Ascending aorta (tissue), 2 donors: ENCODE data around the gene HCFC1. TPM values are rescaled to one million over a fixed set of nuclear protein-coding genes. Genes with fewer than 3 reads are reported as not detected.

Source experiments
- DNase-seq, 2 donors: peaks; one replicate each; pipeline ENCODE4 v3.0.0-alpha.2; 2019; ENCODE audit warnings: low spot score in 2 of 2
- H3K27ac ChIP-seq, 2 donors: fragments of 200-600 bp; sonication (generic); one replicate each; pipeline ENCODE4 v1.5.1; 2016 to 2017; ENCODE audit warnings: mild to moderate bottlenecking in 1 of 2
- H3K27me3 ChIP-seq: fragments of 200-600 bp; sonication (generic); one replicate; pipeline ENCODE4 v1.5.1; 2017
- H3K36me3 ChIP-seq, 2 donors: fragments of 200-600 bp; sonication (generic); one replicate each; pipeline ENCODE4 v1.5.1; 2016
- H3K4me1 ChIP-seq, 2 donors: fragments of 200-600 bp; sonication (generic); one replicate each; pipeline ENCODE4 v1.5.1; 2016 to 2017; ENCODE audit warnings: mild to moderate bottlenecking in 1 of 2
- H3K4me3 ChIP-seq, 2 donors: fragments of 200-600 bp; sonication (generic); one replicate each; pipeline ENCODE4 v1.5.1; 2016 to 2017; ENCODE audit warnings: mild to moderate bottlenecking in 1 of 2
- H3K9me3 ChIP-seq, 2 donors: fragments of 200-600 bp; sonication (generic); one replicate each; pipeline ENCODE4 v1.5.1; 2016
- intact Hi-C: fragments of 100-400 bp; cut with DNase I; formaldehyde crosslinking; loops from one replicate; pipeline ENCODE4 v1.15.1; 2023
- total RNA-seq: library from RNA; depleted of rRNA; stranded (reverse); fragments of >200 nt; gene quantifications from one replicate; pipeline ENCODE4 v1.1.0, GENCODE V29; 2016
- TF ChIP-seq, protein P1 (sequence below), 3 experiments: fragments of 200-600 bp in 2 of 3; fragments of 450-650 bp in 1 of 3; sonication (generic) in 2 of 3; IDR thresholded peaks; one replicate each; pipeline ENCODE4 v1.5.1; 2016 to 2019; ENCODE audit warnings: antibody characterized with exemption in 3 of 3, mild to moderate bottlenecking in 1 of 3, moderate library complexity in 1 of 3

Gene HCFC1
- total RNA-seq, 1 donor from 2014 or later = 91.4 TPM

DNA sequence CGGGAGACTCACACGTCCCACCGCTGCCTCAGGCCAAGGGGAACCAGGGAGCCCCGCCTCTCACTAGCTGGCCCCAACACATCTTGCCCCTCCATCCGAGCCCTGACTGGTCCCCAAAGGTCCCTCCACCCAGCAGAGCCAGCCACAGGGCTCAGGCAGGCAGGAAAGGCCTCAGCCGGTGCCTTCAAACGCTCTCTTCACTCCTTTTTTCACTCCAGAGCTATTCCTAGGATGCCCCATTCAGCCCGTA, 44.0 kb downstream of the HCFC1 start:
- intact Hi-C loops = no loop called here
- peak overlapping the region; percentile 66 to 76 for H3K4me3 ChIP-seq
- H3K9me3 ChIP-seq = no peaks in the 10 kb centered on the region
- TF ChIP-seq, protein P1, sequence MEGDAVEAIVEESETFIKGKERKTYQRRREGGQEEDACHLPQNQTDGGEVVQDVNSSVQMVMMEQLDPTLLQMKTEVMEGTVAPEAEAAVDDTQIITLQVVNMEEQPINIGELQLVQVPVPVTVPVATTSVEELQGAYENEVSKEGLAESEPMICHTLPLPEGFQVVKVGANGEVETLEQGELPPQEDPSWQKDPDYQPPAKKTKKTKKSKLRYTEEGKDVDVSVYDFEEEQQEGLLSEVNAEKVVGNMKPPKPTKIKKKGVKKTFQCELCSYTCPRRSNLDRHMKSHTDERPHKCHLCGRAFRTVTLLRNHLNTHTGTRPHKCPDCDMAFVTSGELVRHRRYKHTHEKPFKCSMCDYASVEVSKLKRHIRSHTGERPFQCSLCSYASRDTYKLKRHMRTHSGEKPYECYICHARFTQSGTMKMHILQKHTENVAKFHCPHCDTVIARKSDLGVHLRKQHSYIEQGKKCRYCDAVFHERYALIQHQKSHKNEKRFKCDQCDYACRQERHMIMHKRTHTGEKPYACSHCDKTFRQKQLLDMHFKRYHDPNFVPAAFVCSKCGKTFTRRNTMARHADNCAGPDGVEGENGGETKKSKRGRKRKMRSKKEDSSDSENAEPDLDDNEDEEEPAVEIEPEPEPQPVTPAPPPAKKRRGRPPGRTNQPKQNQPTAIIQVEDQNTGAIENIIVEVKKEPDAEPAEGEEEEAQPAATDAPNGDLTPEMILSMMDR (IDR thresholded peaks at IDR 0.05) = no peak
- no peaks in the 10 kb centered on the region for H3K27me3 ChIP-seq
- peak overlapping the region; percentile 92 to 97 for H3K27ac ChIP-seq
- DNase-seq = no peak
- peaks cover 19 to 24% of the 10 kb centered on the region in 2 donors for H3K36me3 ChIP-seq
- peaks cover 8 to 11% of the 10 kb centered on the region in 2 donors for H3K4me1 ChIP-seq

DNA sequence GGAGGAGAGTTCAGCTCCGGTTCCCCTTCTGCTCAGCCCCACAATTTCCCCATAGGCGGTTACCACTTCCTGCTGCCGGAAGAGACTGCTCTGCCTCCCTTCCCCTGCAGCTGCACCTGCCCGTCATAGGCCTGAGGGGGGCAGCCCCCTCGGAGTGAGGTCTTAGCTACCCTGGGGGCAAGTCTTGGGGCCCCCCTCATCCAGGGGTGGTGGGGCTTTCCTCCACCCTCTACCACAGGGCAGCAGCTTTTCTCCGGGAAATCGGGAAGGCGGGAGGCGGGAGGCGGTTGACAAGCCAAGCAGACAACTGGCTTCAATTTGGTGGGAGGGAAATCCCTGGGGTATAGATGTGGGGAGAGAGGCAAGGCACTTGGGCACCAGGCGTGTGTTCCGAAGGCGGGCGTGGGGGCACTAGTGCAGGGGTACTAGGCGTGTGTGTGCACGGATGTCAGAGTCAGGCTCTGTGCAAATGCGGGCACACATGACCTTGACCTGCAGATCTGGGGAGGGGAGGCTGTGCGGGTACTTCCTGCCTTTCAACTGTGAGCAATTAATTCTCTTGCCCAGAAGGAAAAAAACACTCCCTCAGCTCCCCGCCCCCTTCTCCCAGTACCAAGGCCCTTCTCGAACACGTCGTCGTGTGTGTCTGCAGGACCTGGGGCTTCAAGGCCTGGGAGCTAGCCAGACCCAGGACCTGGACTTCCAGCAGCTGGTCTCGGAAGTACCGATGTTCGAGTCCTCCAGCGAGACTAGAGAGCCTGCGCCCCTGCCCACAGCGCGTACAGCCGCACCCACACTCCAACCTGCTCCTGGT, 44.6 kb downstream of the HCFC1 start:
- Histone ChIP-seq H3K4me1 (peaks cover 8 to 11% of the 10 kb centered on the region in 2 donors), H3K27me3 (no peaks in the 10 kb centered on the region), H3K9me3 (no peaks in the 10 kb centered on the region), H3K36me3 (peaks cover 15 to 21% of the 10 kb centered on the region in 2 donors), H3K27ac (peak overlapping the region; percentile 92 to 97), H3K4me3 (peak overlapping the region; percentile 66 to 76)
- TF ChIP-seq, protein P1 (IDR thresholded peaks at IDR 0.05) = no peak
- intact Hi-C loops = no loop called here
- DNase-seq = peak in 1 of 2 donors; percentile 73

DNA sequence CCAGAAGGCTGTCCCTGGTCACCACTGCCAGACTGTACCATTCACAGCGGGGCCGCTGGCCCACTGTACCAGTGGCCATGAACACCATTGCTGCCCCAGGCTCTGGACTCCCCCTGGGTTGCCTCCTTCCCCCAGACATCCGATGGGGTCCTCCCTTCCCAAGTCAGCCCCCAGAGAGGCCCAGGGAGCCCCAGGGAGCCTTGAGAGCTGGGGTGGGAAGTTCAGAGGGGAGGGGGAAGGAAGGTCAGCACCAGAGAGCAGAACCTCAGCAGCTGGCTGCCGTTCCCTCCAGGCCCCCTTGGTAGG, 45.1 kb downstream of the HCFC1 start:
- TF ChIP-seq, protein P1 (IDR thresholded peaks at IDR 0.05) = no peak
- intact Hi-C loops = no loop called here

DNA sequence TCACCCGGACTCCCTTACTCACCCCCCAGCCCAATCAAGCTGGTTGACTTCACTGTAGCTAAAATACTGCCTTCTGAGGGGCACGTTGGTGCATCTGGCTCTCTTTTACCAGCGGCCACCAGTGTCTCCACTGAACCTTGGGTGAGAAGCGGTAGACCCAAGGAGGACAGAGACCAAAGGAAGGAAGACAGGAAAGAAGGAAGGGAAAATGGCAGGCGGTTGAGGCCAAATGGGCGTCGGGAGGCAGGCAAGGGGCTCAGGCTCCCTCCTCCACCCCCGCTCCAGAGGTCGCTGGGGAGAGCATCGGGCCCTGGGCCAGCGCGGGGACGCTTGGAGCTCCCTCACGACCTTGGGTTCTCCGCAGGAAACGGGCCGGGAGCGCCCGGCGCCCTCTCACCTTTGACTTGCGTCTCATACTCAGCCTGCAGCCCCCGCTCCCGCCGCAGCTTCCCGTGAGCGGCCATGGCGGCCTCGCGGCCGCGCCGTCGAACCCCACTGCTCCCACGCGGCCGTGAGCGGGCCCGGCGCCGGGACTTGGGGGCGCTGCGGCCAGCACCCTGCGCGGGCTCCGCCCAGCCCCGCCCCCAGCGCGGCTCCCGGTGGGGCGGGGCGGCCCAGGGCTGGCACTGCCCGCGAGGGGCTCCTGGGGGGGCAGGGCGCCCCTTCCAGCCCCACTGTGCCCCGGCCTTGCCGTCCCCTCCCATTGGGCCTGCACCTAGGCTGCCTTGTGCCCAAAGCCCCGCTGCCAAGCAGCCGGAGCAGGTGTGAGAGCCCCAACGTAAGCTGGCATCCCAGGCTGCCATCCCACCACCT, 45.7 kb downstream of the HCFC1 start, which contains the start of gene ARHGAP4:
ARHGAP4 (minus strand) TSS at position 526 of the 813 bp plus-strand sequence; CDS start at position 464, 62 bp downstream.
- TF ChIP-seq, protein P1 (IDR thresholded peaks at IDR 0.05) = no peak
- H3K27me3 ChIP-seq = no peaks in the 10 kb centered on the region
- H3K27ac ChIP-seq = peak within 1 kb of the TSS; percentile 92 to 97
- H3K9me3 ChIP-seq = no peaks in the 10 kb centered on the region
- peaks cover 7 to 12% of the 10 kb centered on the region in 2 donors for H3K36me3 ChIP-seq
- peak within 1 kb of the TSS; percentile 66 to 76 for H3K4me3 ChIP-seq
- intact Hi-C loops = no loop called here
- DNase-seq = no peak
- H3K4me1 ChIP-seq = peaks cover 8 to 11% of the 10 kb centered on the region in 2 donors

More for the DNA sequence above, 45.1 kb downstream of the HCFC1 start:
- H3K4me1 ChIP-seq = peaks cover 8 to 11% of the 10 kb centered on the region in 2 donors
- H3K27ac ChIP-seq = peak overlapping the region; percentile 92 to 97
- peak overlapping the region in 1 of 2 donors; percentile 76 for H3K4me3 ChIP-seq
- H3K9me3 ChIP-seq = no peaks in the 10 kb centered on the region
- peaks cover 10 to 16% of the 10 kb centered on the region in 2 donors for H3K36me3 ChIP-seq
- H3K27me3 ChIP-seq = no peaks in the 10 kb centered on the region
- DNase-seq = peak in 1 of 2 donors; percentile 37

DNA sequence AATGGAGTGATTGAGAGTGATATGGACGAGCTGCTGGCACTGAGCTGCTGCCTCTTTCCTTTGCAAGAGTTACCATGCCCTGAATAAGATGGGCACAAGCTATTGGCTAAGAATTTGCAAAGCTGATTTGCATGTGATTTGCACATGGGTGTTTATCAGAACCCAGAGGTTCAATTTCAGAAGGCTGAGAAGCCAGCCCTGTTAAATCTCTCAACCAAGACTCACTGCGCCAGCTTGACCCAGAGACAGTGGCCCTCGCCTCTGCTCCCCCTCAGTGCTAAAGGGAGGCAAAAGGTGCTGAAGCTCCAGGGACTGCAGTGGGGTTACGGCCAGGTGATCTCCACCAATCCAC, 46.3 kb downstream of the HCFC1 start:
- peaks cover 8 to 11% of the 10 kb centered on the region in 2 donors for H3K4me1 ChIP-seq
- no peaks in the 10 kb centered on the region for H3K27me3 ChIP-seq

More for the DNA sequence above, 46.3 kb downstream of the HCFC1 start:
- Histone ChIP-seq H3K9me3 (no peaks in the 10 kb centered on the region), H3K4me3 (peak overlapping the region in 1 of 2 donors; percentile 76), H3K27ac (no peak overlapping the region), H3K36me3 (peaks cover 1 to 7% of the 10 kb centered on the region in 2 donors)
- intact Hi-C loops = no loop called here
- TF ChIP-seq, protein P1 (IDR thresholded peaks at IDR 0.05) = no peak
- DNase-seq = no peak
